PC-3 (cell line): ENCODE results near the gene NMUR1. TPM values are rescaled to one million over a fixed set of nuclear protein-coding genes. Genes with fewer than 3 reads are reported as not detected.

ENCODE experiments used
- ATAC-seq: fragments of 200-7000 bp; cut with Tn5 transposase; 2 replicates; pipeline ENCODE4 v1.9.1; 2020; ENCODE audit warnings: mild to moderate bottlenecking, moderate library complexity
- BruUV-seq: library from RNA; stranded (reverse); fragments of 400-500 nt; replicated peaks from 2 replicates; lab custom pipeline; 2021; lab: Mats Ljungman, UMichigan
- CTCF ChIA-PET: fragments of 300-600 bp; sonication (Branson Sonifier 250); formaldehyde crosslinking; loops from one replicate; lab custom pipeline; 2022; ENCODE audit warnings: antibody characterized with exemption; lab: Charles Lee
- POLR2A ChIA-PET: fragments of 300-600 bp; sonication (Branson Sonifier 250); formaldehyde crosslinking; loops from one replicate; lab custom pipeline; 2022; ENCODE audit warnings: antibody characterized with exemption; ENCODE audit not compliant: unreplicated experiment; lab: Charles Lee
- DNase-seq: peaks from one replicate; pipeline ENCODE4 v3.0.0-alpha.2; 2015
- H2AFZ ChIP-seq: fragments of 300-600 bp; sonication (generic); 2 replicates; pipeline ENCODE4 v1.6.0; 2016; ENCODE audit warnings: antibody characterized with exemption, low read length
- H3F3A ChIP-seq: fragments of 300-600 bp; sonication (generic); one replicate; pipeline ENCODE4 v1.6.0; 2017; ENCODE audit warnings: antibody characterized with exemption, low read length, control low read depth, mild to moderate bottlenecking; ENCODE audit not compliant: unreplicated experiment
- H3K27ac ChIP-seq: fragments of 300-600 bp; sonication (generic); 2 replicates; pipeline ENCODE4 v1.5.1; 2016; ENCODE audit warnings: mild to moderate bottlenecking, low read length
- H3K27me3 ChIP-seq: fragments of 300-600 bp; sonication (generic); 2 replicates; pipeline ENCODE4 v1.6.1; 2016; ENCODE audit warnings: low read length, mixed read lengths
- H3K36me3 ChIP-seq: fragments of 300-600 bp; sonication (generic); 2 replicates; pipeline ENCODE4 v1.6.1; 2016; ENCODE audit warnings: low read depth, mixed run types, low read length, mixed read lengths
- H3K4me1 ChIP-seq: fragments of 300-600 bp; sonication (generic); 2 replicates; pipeline ENCODE4 v1.5.1; 2016; ENCODE audit warnings: low read length; ENCODE audit not compliant: insufficient read depth
- H3K4me2 ChIP-seq: fragments of 300-600 bp; sonication (generic); 2 replicates; pipeline ENCODE4 v1.6.0; 2016; ENCODE audit warnings: low read length
- H3K4me3 ChIP-seq: fragments of 300-600 bp; sonication (generic); 2 replicates; pipeline ENCODE4 v1.5.1; 2016; ENCODE audit warnings: mild to moderate bottlenecking, low read length, mixed read lengths
- H3K79me2 ChIP-seq: fragments of 300-600 bp; sonication (generic); 2 replicates; pipeline ENCODE4 v1.6.1; 2017; ENCODE audit warnings: low read length, mixed read lengths
- H3K9ac ChIP-seq: fragments of 300-600 bp; sonication (generic); 2 replicates; pipeline ENCODE4 v1.6.0; 2016; ENCODE audit warnings: mild to moderate bottlenecking, low read length
- H3K9me2 ChIP-seq: fragments of 300-600 bp; sonication (generic); replicated peaks from 2 replicates; pipeline ENCODE4 v1.6.1; 2016; ENCODE audit warnings: mixed run types, low read length, mixed read lengths
- H3K9me3 ChIP-seq: fragments of 300-600 bp; sonication (generic); 2 replicates; pipeline ENCODE4 v1.6.1; 2016; ENCODE audit warnings: low read length, mixed read lengths
- H4K20me1 ChIP-seq: fragments of 300-600 bp; sonication (generic); 2 replicates; pipeline ENCODE4 v1.6.1; 2016; ENCODE audit warnings: low read length, mixed read lengths
- CTCF ChIP-seq: fragments of 300-600 bp; sonication (generic); conservative IDR thresholded peaks from 2 replicates; pipeline ENCODE4 v1.5.1; 2017; ENCODE audit warnings: antibody characterized with exemption, low read depth, mild to moderate bottlenecking, low read length
- EZH2 ChIP-seq: fragments of 300-600 bp; sonication (generic); IDR thresholded peaks from one replicate; pipeline ENCODE4 v1.6.1; 2017; ENCODE audit warnings: antibody characterized with exemption, mild to moderate bottlenecking, low read length; ENCODE audit not compliant: unreplicated experiment
- EZH2phosphoT487 ChIP-seq: fragments of 300-600 bp; sonication (generic); IDR thresholded peaks from 2 replicates; pipeline ENCODE4 v1.6.1; 2018; ENCODE audit warnings: mild to moderate bottlenecking, antibody characterized with exemption, low read length, borderline replicate concordance
- intact Hi-C: fragments of 100-400 bp; cut with micrococcal nuclease; formaldehyde crosslinking; loops from 2 replicates; pipeline ENCODE4 v1.9.0; 2023
- total RNA-seq: library from RNA; depleted of rRNA; stranded (reverse); fragments of >200 nt; gene quantifications from 2 replicates; pipeline ENCODE4 v1.2.3, GENCODE V29; 2014

The NMUR1 gene
- total RNA-seq, 1 experiment from 2014 or later: not detected

GRCh38 chr2:231531466-231531865 lies 1.2 kb upstream of the NMUR1 start:
- TF ChIP-seq CTCF (no peak), EZH2 (no peak), EZH2phosphoT487 (no peak)
- H2AFZ ChIP-seq: no peak overlapping the region
- no peaks in the 10 kb centered on the region for H3K4me1 ChIP-seq
- no peak overlapping the region for H3K4me2 ChIP-seq
- H4K20me1 ChIP-seq: no peaks in the 10 kb centered on the region
- H3K36me3 ChIP-seq: no peaks in the 10 kb centered on the region
- H3K27ac ChIP-seq: no peak overlapping the region
- CTCF ChIA-PET: no interaction called here
- no peaks in the 10 kb centered on the region for H3F3A ChIP-seq
- DNase-seq: no peak
- H3K79me2 ChIP-seq: no peaks in the 10 kb centered on the region
- POLR2A ChIA-PET: no interaction called here
- no peaks in the 10 kb centered on the region for H3K9me3 ChIP-seq
- intact Hi-C loops: no loop called here
- H3K9ac ChIP-seq: no peak overlapping the region
- ATAC-seq: no peak
- no peak overlapping the region for H3K4me3 ChIP-seq
- no peaks in the 10 kb centered on the region for H3K9me2 ChIP-seq
- no TSS peak for BruUV-seq
- H3K27me3 ChIP-seq: peaks cover 10% of the 10 kb centered on the region

GRCh38 chr2:231528636-231529030 lies 1.6 kb downstream of the NMUR1 start:
- Histone ChIP-seq H3K79me2 (no peaks in the 10 kb centered on the region), H3K27ac (no peak overlapping the region), H3K9ac (no peak overlapping the region), H3K4me2 (no peak overlapping the region), H3K27me3 (peaks cover 10% of the 10 kb centered on the region), H3F3A (no peaks in the 10 kb centered on the region), H3K36me3 (no peaks in the 10 kb centered on the region), H3K9me3 (no peaks in the 10 kb centered on the region), H4K20me1 (no peaks in the 10 kb centered on the region), H2AFZ (no peak overlapping the region), H3K4me3 (no peak overlapping the region), H3K9me2 (no peaks in the 10 kb centered on the region), H3K4me1 (no peaks in the 10 kb centered on the region)
- ChIA-PET POLR2A (no interaction called here), CTCF (no interaction called here)
- ATAC-seq: no peak
- TF ChIP-seq CTCF (no peak), EZH2phosphoT487 (no peak), EZH2 (no peak)
- BruUV-seq: no TSS peak
- intact Hi-C loops: no loop called here
- DNase-seq: no peak

- Histone ChIP-seq H3F3A (no peaks in the 10 kb centered on the region), H3K79me2 (no peaks in the 10 kb centered on the region), H3K4me3 (no peak overlapping the region), H3K9me2 (no peaks in the 10 kb centered on the region), H4K20me1 (no peaks in the 10 kb centered on the region), H3K4me2 (no peak overlapping the region), H3K27ac (no peak overlapping the region), H3K4me1 (no peaks in the 10 kb centered on the region), H3K36me3 (no peaks in the 10 kb centered on the region), H3K27me3 (peaks cover 10% of the 10 kb centered on the region), H3K9me3 (no peaks in the 10 kb centered on the region), H2AFZ (no peak overlapping the region), H3K9ac (no peak overlapping the region)
- no peak for TF ChIP-seq EZH2
- no peak for TF ChIP-seq CTCF
- TF ChIP-seq EZH2phosphoT487: no peak
- ATAC-seq (no peak), DNase-seq (no peak)
- ChIA-PET POLR2A (no interaction called here), CTCF (no interaction called here)
- no TSS peak for BruUV-seq
- intact Hi-C loops: no loop called here
Measured at GRCh38 chr2:231527955-231528635, 2.1 kb downstream of the NMUR1 start.
